ENCODE results near the gene PCCB. TPM values are rescaled to one million over a fixed set of nuclear protein-coding genes. Genes with fewer than 3 reads are reported as not detected.

Gene PCCB
- total and polyA plus RNA-seq, 2 donors (not counting 1 experiment from before 2014, with no cell fraction given) = 12.1 to 15.5 TPM

- intact Hi-C loops (cut with micrococcal nuclease) = no loop called here
- no peak overlapping the region for H3K4me3 Mint-ChIP-seq
- Histone ChIP-seq H3K36me3 (replicated peaks in 1 of 2; ENCODE audit: control extremely low read depth in 1 of 2, control insufficient read depth in 1 of 2, extremely low read depth in 1 of 2, insufficient read depth in 2 of 2, low read length in 1 of 2) (peaks cover 0 to 37% of the 10 kb centered on the region in 2 experiments), H3K9me3 (ENCODE audit: control extremely low read depth in 1 of 3, control insufficient read depth in 2 of 3, insufficient read depth in 1 of 3, low read length in 2 of 3) (no peaks in the 10 kb centered on the region), H3K4me2 (replicated peaks; ENCODE audit: low read depth, low read length, poor library complexity, severe bottlenecking) (no peak overlapping the region), H3K4me1 (ENCODE audit: control insufficient read depth in 2 of 2, insufficient read depth in 2 of 2, low read length in 2 of 2) (no peaks in the 10 kb centered on the region), H3K27ac (ENCODE audit: low read length in 2 of 2) (no peak overlapping the region), H3K79me2 (ENCODE audit: control insufficient read depth, insufficient read depth, low read length) (no peaks in the 10 kb centered on the region), H3K4me3 (ENCODE audit: control extremely low read depth in 1 of 5, extremely low read depth in 1 of 5, insufficient read depth in 1 of 5, low read depth in 2 of 5, low read length in 4 of 5) (no peak overlapping the region), H4K20me1 (ENCODE audit: control insufficient read depth, insufficient read depth, low read length, poor library complexity, severe bottlenecking) (no peaks in the 10 kb centered on the region), H2AFZ (ENCODE audit: insufficient read depth, low read depth, low read length, poor library complexity, severe bottlenecking) (no peak overlapping the region), H3K9ac (ENCODE audit: low read length) (no peak overlapping the region), H3K27me3 (replicated peaks in 1 of 4; ENCODE audit: control extremely low read depth in 1 of 4, control insufficient read depth in 3 of 4, insufficient read depth in 4 of 4, low read length in 3 of 4) (no peaks in the 10 kb centered on the region)
- ChIA-PET CTCF (no interaction called here), POLR2A (no interaction called here)
- H3K27ac Mint-ChIP-seq = no peak overlapping the region
- ATAC-seq (ENCODE audit: low read depth) = no peak
- TF ChIP-seq CTCF (IDR thresholded peaks at IDR 0.05) = no peak
- no peaks in the 10 kb centered on the region for H3K9me3 Mint-ChIP-seq (ENCODE audit: insufficient read depth)
- 100% methylated on average over 1 of the region's 4 CpGs for WGBS (ENCODE audit: insufficient coverage)
- H3K4me1 Mint-ChIP-seq = no peaks in the 10 kb centered on the region
- no peak for DNase-seq
- H3K27me3 Mint-ChIP-seq = no peaks in the 10 kb centered on the region
These were observed 86.4 kb downstream of the PCCB start for GRCh38 chr3:136336329-136337100.

- Histone ChIP-seq H3K4me2 (replicated peaks; ENCODE audit: low read depth, low read length, poor library complexity, severe bottlenecking) (no peak overlapping the region), H3K9me3 (ENCODE audit: control extremely low read depth in 1 of 3, control insufficient read depth in 2 of 3, insufficient read depth in 1 of 3, low read length in 2 of 3) (no peaks in the 10 kb centered on the region), H2AFZ (ENCODE audit: insufficient read depth, low read depth, low read length, poor library complexity, severe bottlenecking) (no peak overlapping the region), H3K79me2 (ENCODE audit: control insufficient read depth, insufficient read depth, low read length) (no peaks in the 10 kb centered on the region), H3K27me3 (replicated peaks in 1 of 4; ENCODE audit: control extremely low read depth in 1 of 4, control insufficient read depth in 3 of 4, insufficient read depth in 4 of 4, low read length in 3 of 4) (no peaks in the 10 kb centered on the region), H3K27ac (ENCODE audit: low read length in 2 of 2) (no peak overlapping the region), H3K4me1 (ENCODE audit: control insufficient read depth in 2 of 2, insufficient read depth in 2 of 2, low read length in 2 of 2) (no peaks in the 10 kb centered on the region), H4K20me1 (ENCODE audit: control insufficient read depth, insufficient read depth, low read length, poor library complexity, severe bottlenecking) (no peaks in the 10 kb centered on the region), H3K9ac (ENCODE audit: low read length) (no peak overlapping the region), H3K36me3 (replicated peaks in 1 of 2; ENCODE audit: control extremely low read depth in 1 of 2, control insufficient read depth in 1 of 2, extremely low read depth in 1 of 2, insufficient read depth in 2 of 2, low read length in 1 of 2) (peaks cover 4 to 59% of the 10 kb centered on the region in 2 experiments), H3K4me3 (ENCODE audit: control extremely low read depth in 1 of 5, extremely low read depth in 1 of 5, insufficient read depth in 1 of 5, low read depth in 2 of 5, low read length in 4 of 5) (no peak overlapping the region)
- ATAC-seq (ENCODE audit: low read depth) (no peak), DNase-seq (no peak)
- Mint-ChIP-seq H3K27ac (no peak overlapping the region), H3K9me3 (ENCODE audit: insufficient read depth) (no peaks in the 10 kb centered on the region), H3K4me1 (no peaks in the 10 kb centered on the region), H3K4me3 (no peak overlapping the region), H3K27me3 (no peaks in the 10 kb centered on the region)
- CTCF ChIA-PET = interaction anchor here (1.3 to 1.6 kb wide), 2 partner anchors 9 to 265 kb away, joined by 3 to 5 read pairs; no protein-coding TSS in a partner anchor
- WGBS (ENCODE audit: insufficient coverage) = no CpG with 5 or more reads among the region's 2 CpGs
- POLR2A ChIA-PET = no interaction called here
- intact Hi-C loops (cut with micrococcal nuclease) = loop anchor here (5.0 kb wide), 1 partner anchor 266 kb away; no protein-coding TSS in a partner anchor
- TF ChIP-seq CTCF (IDR thresholded peaks at IDR 0.05) (no peak), EZH2 (IDR thresholded peaks at IDR 0.05; ENCODE audit: borderline replicate concordance, insufficient read depth, low read depth, low read length, poor library complexity, severe bottlenecking) (no peak)
These were observed 93.3 kb downstream of the PCCB start for GRCh38 chr3:136343446-136343845.

Measured in B cell (primary cell).